ENCODE results near the gene TSPAN5.

TSPAN5 gene

GRCh38 chr4:98581126-98581525 lies 77.3 kb downstream of the TSPAN5 start:
- DNase-seq, result no peak

- DNase-seq, result no peak
These were observed 80.5 kb downstream of the TSPAN5 start for GRCh38 chr4:98577956-98578355.

- DNase-seq, result no peak
These were observed 83.6 kb downstream of the TSPAN5 start for GRCh38 chr4:98574816-98575215.

- no peak for DNase-seq
These were observed 84.6 kb downstream of the TSPAN5 start for GRCh38 chr4:98573791-98574190.

- no peak for DNase-seq
These were observed 85.7 kb downstream of the TSPAN5 start for GRCh38 chr4:98572697-98573096.

GRCh38 chr4:98571161-98571786 lies 87.1 kb downstream of the TSPAN5 start:
- DNase-seq, result no peak

- DNase-seq, result no peak
These were observed 88.1 kb downstream of the TSPAN5 start for GRCh38 chr4:98570151-98570797.

GRCh38 chr4:98568941-98569663 lies 89.3 kb downstream of the TSPAN5 start:
- DNase-seq, result no peak

- DNase-seq, result no peak
These were observed 90.8 kb downstream of the TSPAN5 start for GRCh38 chr4:98567611-98568010.

- DNase-seq, result no peak
These were observed 91.9 kb downstream of the TSPAN5 start for GRCh38 chr4:98566361-98567008.

GRCh38 chr4:98565681-98566301 lies 92.6 kb downstream of the TSPAN5 start:
- DNase-seq, result no peak

GRCh38 chr4:98564852-98565251 lies 93.6 kb downstream of the TSPAN5 start:
- DNase-seq, result no peak

GRCh38 chr4:98560321-98560720 lies 98.1 kb downstream of the TSPAN5 start:
- DNase-seq, result no peak

GRCh38 chr4:98558471-98559169 lies 99.8 kb downstream of the TSPAN5 start:
- DNase-seq, result no peak

- no peak for DNase-seq
These were observed 101.1 kb downstream of the TSPAN5 start for GRCh38 chr4:98557194-98557892.

GRCh38 chr4:98556451-98556850 lies 102.0 kb downstream of the TSPAN5 start:
- no peak for DNase-seq

- DNase-seq, result no peak
These were observed 102.5 kb downstream of the TSPAN5 start for GRCh38 chr4:98555798-98556445.

GRCh38 chr4:98546910-98547594 lies 111.4 kb downstream of the TSPAN5 start:
- no peak for DNase-seq

- DNase-seq, result no peak
These were observed 113.5 kb downstream of the TSPAN5 start for GRCh38 chr4:98544818-98545414.

GRCh38 chr4:98544141-98544817 lies 114.1 kb downstream of the TSPAN5 start:
- no peak for DNase-seq
